HepG2 (cell line): ENCODE data around the gene E2F1. TPM values are rescaled to one million over a fixed set of nuclear protein-coding genes. Genes with fewer than 3 reads are reported as not detected.

ENCODE experiments used
- ATAC-seq: fragments of 200-7000 bp; cut with Tn5 transposase; 3 replicates; pipeline ENCODE4 v1.9.1; 2020; ENCODE audit warnings: mild to moderate bottlenecking, moderate library complexity
- BruUV-seq: library from RNA; stranded (reverse); fragments of 400-500 nt; replicated peaks from 2 replicates; lab custom pipeline; 2021; lab: Mats Ljungman, UMichigan
- CTCF ChIA-PET: fragments of 300-600 bp; formaldehyde crosslinking; extraction: SDS; loops from one replicate; lab custom pipeline; 2021; ENCODE audit warnings: low total read pairs, inconsistent platforms, low intra/inter-chr PET ratio; lab: Yijun Ruan, JAX
- POLR2A ChIA-PET: fragments of 350-600 bp; sonication (Branson Sonifier 250); formaldehyde crosslinking; loops from one replicate; lab custom pipeline; 2020; ENCODE audit warnings: antibody characterized with exemption, inconsistent platforms; lab: Yijun Ruan, JAX
- DNase-seq: peaks from one replicate; pipeline ENCODE4 v3.0.0-alpha.2; 2015; ENCODE audit warnings: low spot score
- FAIRE-seq: peaks from 3 replicates; lab custom pipeline; 2011; peaks lifted over from hg19 to GRCh38; lab: Jason Lieb, UNC
- H2AFZ ChIP-seq: one replicate; pipeline ENCODE4 v1.6.1; 2011; ENCODE audit warnings: low read length, inconsistent platforms
- H3K27ac ChIP-seq: fragments of 300-600 bp; 3 replicates; pipeline ENCODE4 v1.8.0; 2011; ENCODE audit warnings: mixed run types, mild to moderate bottlenecking, mixed read lengths, low read length, inconsistent platforms; ENCODE audit not compliant: insufficient read depth; ENCODE audit errors: extremely low read length
- H3K27me3 ChIP-seq, 2 experiments: fragments of 200-600 bp in 1 of 2; 2 replicates in 1 of 2; 3 replicates in 1 of 2; pipeline versions ENCODE4 v1.6.0 to v1.8.0; 2011; ENCODE audit warnings: low read length in 2 of 2, mild to moderate bottlenecking in 2 of 2, moderate library complexity in 2 of 2, inconsistent platforms in 1 of 2; ENCODE audit not compliant: insufficient read depth in 2 of 2, control insufficient read depth in 1 of 2
- H3K36me3 ChIP-seq, 2 experiments: fragments of 200-600 bp in 1 of 2; replicated peaks in 1 of 2; 2 replicates in 1 of 2; 3 replicates in 1 of 2; pipeline versions ENCODE4 v1.5.1 to v1.8.0; 2011; ENCODE audit warnings: low read length in 2 of 2, inconsistent platforms in 1 of 2; ENCODE audit not compliant: insufficient read depth in 2 of 2, control insufficient read depth in 1 of 2
- H3K4me1 ChIP-seq: 2 replicates; pipeline ENCODE4 v1.5.1; 2012; ENCODE audit warnings: low read length, inconsistent platforms; ENCODE audit not compliant: insufficient read depth
- H3K4me2 ChIP-seq: 2 replicates; pipeline ENCODE4 v1.6.0; 2011; ENCODE audit warnings: low read depth, low read length, inconsistent platforms
- H3K4me3 ChIP-seq, 3 experiments: fragments of 200-600 bp in 1 of 3; sonication (generic), shearing (Covaris generic) in 1 of 3; replicated peaks in 1 of 3; 2 replicates each; pipeline ENCODE4 v1.5.1; 2011 to 2016; ENCODE audit warnings: low read length in 3 of 3, inconsistent platforms in 2 of 3, low read depth in 2 of 3, mild to moderate bottlenecking in 2 of 3, control low read depth in 1 of 3, mixed read lengths in 1 of 3; ENCODE audit not compliant: insufficient read depth in 1 of 3
- H3K79me2 ChIP-seq: one replicate; pipeline ENCODE4 v1.6.1; 2011; ENCODE audit warnings: low read length, inconsistent platforms; ENCODE audit not compliant: insufficient read depth
- H3K9ac ChIP-seq: 2 replicates; pipeline ENCODE4 v1.6.0; 2011; ENCODE audit warnings: mild to moderate bottlenecking, low read depth, low read length, inconsistent platforms; ENCODE audit not compliant: insufficient read depth
- H3K9me3 ChIP-seq: 2 replicates; pipeline ENCODE4 v1.5.1; 2012; ENCODE audit warnings: mild to moderate bottlenecking, low read length
- H4K20me1 ChIP-seq: 2 replicates; pipeline ENCODE4 v1.6.0; 2011; ENCODE audit warnings: inconsistent platforms, mild to moderate bottlenecking, low read length, moderate library complexity; ENCODE audit not compliant: insufficient read depth
- BCL3 ChIP-seq: sonication (generic); formaldehyde crosslinking; IDR thresholded peaks from 2 replicates; pipeline ENCODE4 v1.5.1; 2020; ENCODE audit warnings: mild to moderate bottlenecking, missing genetic modification reagents, moderate library complexity
- CREM ChIP-seq, 2 experiments: sonication (generic) in 1 of 2; formaldehyde crosslinking in 1 of 2; IDR thresholded peaks; 2 replicates each; pipeline versions ENCODE4 v1.4.0 to v1.6.1; 2016 to 2020; ENCODE audit warnings: antibody characterized with exemption in 1 of 2, mild to moderate bottlenecking in 1 of 2, missing genetic modification reagents in 1 of 2
- FOSL2 ChIP-seq: sonication (generic); formaldehyde crosslinking; IDR thresholded peaks from 2 replicates; pipeline ENCODE4 v1.4.0; 2020; ENCODE audit warnings: missing genetic modification reagents
- FOXC1 ChIP-seq: sonication (generic); formaldehyde crosslinking; IDR thresholded peaks from 2 replicates; pipeline ENCODE4 v1.8.0; 2022; ENCODE audit warnings: mild to moderate bottlenecking, missing genetic modification reagents, borderline replicate concordance
- KDM2A ChIP-seq: sonication (generic); formaldehyde crosslinking; IDR thresholded peaks from 2 replicates; pipeline ENCODE4 v1.4.0; 2020; ENCODE audit warnings: low read depth, missing genetic modification reagents, borderline replicate concordance
- POLR2AphosphoS5 ChIP-seq: IDR thresholded peaks from 2 replicates; pipeline ENCODE4 v1.6.1; 2012; ENCODE audit warnings: low read depth, low read length
- RBM22 ChIP-seq: fragments of 200-400 bp; formaldehyde crosslinking; optimal IDR thresholded peaks from 2 replicates; pipeline ENCODE3; 2017; ENCODE audit warnings: mild to moderate bottlenecking, low read length, moderate library complexity
- RCOR2 ChIP-seq: IDR thresholded peaks from 2 replicates; pipeline ENCODE4 v1.6.1; 2016; ENCODE audit warnings: missing biosample characterization, missing genetic modification reagents
- SRF ChIP-seq: IDR thresholded peaks from 2 replicates; pipeline ENCODE4 v1.6.1; 2011; ENCODE audit warnings: mild to moderate bottlenecking, low read depth, low read length, moderate library complexity
- TAF1 ChIP-seq: sonication (generic); formaldehyde crosslinking; IDR thresholded peaks from 2 replicates; pipeline ENCODE4 v1.4.0; 2020; ENCODE audit warnings: missing genetic modification reagents
- TFE3 ChIP-seq: IDR thresholded peaks from 2 replicates; pipeline ENCODE4 v1.6.1; 2016
- TIGD3 ChIP-seq: sonication (generic); formaldehyde crosslinking; IDR thresholded peaks from 2 replicates; pipeline ENCODE4 v1.5.1; 2020; ENCODE audit warnings: mild to moderate bottlenecking, missing genetic modification reagents, borderline replicate concordance
- ZC3H13 ChIP-seq: sonication (generic); formaldehyde crosslinking; IDR thresholded peaks from 2 replicates; pipeline ENCODE4 v1.8.1; 2023; ENCODE audit warnings: mild to moderate bottlenecking, missing genetic modification reagents, moderate library complexity
- ZFP36L2 ChIP-seq: sonication (generic); formaldehyde crosslinking; IDR thresholded peaks from 2 replicates; pipeline ENCODE4 v1.4.0; 2020; ENCODE audit warnings: missing genetic modification reagents
- ZNF276 ChIP-seq: sonication (generic); formaldehyde crosslinking; IDR thresholded peaks from 2 replicates; pipeline ENCODE4 v1.4.0; 2020; ENCODE audit warnings: mild to moderate bottlenecking, low read depth, missing genetic modification reagents
- ZNF432 ChIP-seq: sonication (generic); formaldehyde crosslinking; IDR thresholded peaks from 2 replicates; pipeline ENCODE4 v1.5.0; 2020; ENCODE audit warnings: missing genetic modification reagents, mild to moderate bottlenecking, borderline replicate concordance
- ZNF558 ChIP-seq: sonication (generic); formaldehyde crosslinking; IDR thresholded peaks from 2 replicates; pipeline ENCODE4 v1.9.0; 2022; ENCODE audit warnings: mild to moderate bottlenecking, missing genetic modification reagents, borderline replicate concordance
- WGBS: methylation state at CpG from one replicate; pipeline ENCODE4 v1.1.6; 2017; ENCODE audit warnings: low lambda C conversion rate; 5-methylcytosine and 5-hydroxymethylcytosine counted together
- in situ Hi-C: cut with HindIII; loops from 2 replicates; pipeline ENCODE4 v1.10.0; 2017; ENCODE audit warnings: low pct_unique_long_range_greater_than_20kb; ENCODE audit not compliant: extremely low pct_ligation_motif_present
- intact Hi-C: fragments of 100-400 bp; cut with micrococcal nuclease; formaldehyde crosslinking; loops from one replicate; pipeline ENCODE4 v1.10.0; 2022; ENCODE audit not compliant: unreplicated experiment
- polyA plus RNA-seq, 8 experiments: library from polyadenylated mRNA; depleted of rRNA in 3 of 8; stranded (reverse) in 7 of 8; unstranded in 1 of 8; fragments of >200 nt; fragmentation: Illumina TruSeq in 4 of 8; extraction: Trizol in 4 of 8; gene quantifications; 2 replicates each; pipeline versions ENCODE4 v1.2.1 to v1.2.3, GENCODE V29; 2011 to 2016; ENCODE audit warnings: low read depth in 4 of 8, missing spikeins in 1 of 8, mixed read lengths in 1 of 8; ENCODE audit not compliant: insufficient read depth in 1 of 8
- total RNA-seq, 5 experiments: library from RNA; depleted of rRNA; stranded (reverse); fragments of >200 nt; fragmentation: Illumina TruSeq; extraction: Trizol; gene quantifications; 2 replicates each; pipeline ENCODE4 v1.2.3, GENCODE V29; 2016; ENCODE audit warnings: low read depth in 1 of 5

E2F1 gene
- total and polyA plus RNA-seq, 2 of the 13 experiments (the other 11 are each of a cell fraction or from before 2014, with no cell fraction given): 25.5 to 39.4 TPM

- CTCF ChIA-PET: no interaction called here
- WGBS: 89% methylated on average over 12 of the region's 14 CpGs
- 0 out of 2 replicates have a peak, but pooled peaks have one; percentile 47 for TF ChIP-seq ZC3H13
- TF ChIP-seq FOXC1 (CRISPR knock-in tag): 0 out of 2 replicates have a peak, but pooled peaks have one; percentile 1
- TF ChIP-seq TAF1: no peak
- TF ChIP-seq SRF: no peak
- no peak for TF ChIP-seq ZFP36L2 (CRISPR knock-in tag)
- TF ChIP-seq CREM (IDR thresholded peaks at IDR 0.05): no peak
- no peak for TF ChIP-seq CREM (CRISPR knock-in tag; IDR thresholded peaks at IDR 0.05)
- TF ChIP-seq KDM2A: peak; percentile 40; the same call in 1 of the 2 replicates
- TF ChIP-seq FOSL2 (CRISPR knock-in tag): no peak
- TF ChIP-seq RBM22: peak; percentile 3
- TF ChIP-seq POLR2AphosphoS5: 0 out of 2 replicates have a peak, but pooled peaks have one; percentile 13
- TF ChIP-seq TIGD3: no peak
- no peak for TF ChIP-seq ZNF276
- TF ChIP-seq TFE3 (CRISPR knock-in tag): no peak
- TF ChIP-seq ZNF558 (CRISPR knock-in tag): no peak
- TF ChIP-seq RCOR2: no peak
- 0 out of 2 replicates have a peak, but pooled peaks have one; percentile 49 for TF ChIP-seq BCL3 (CRISPR knock-in tag)
- no peak for TF ChIP-seq ZNF432 (CRISPR knock-in tag)
These were observed 37.7 kb downstream of the E2F1 start for GRCh38 chr20:33648396-33649004.

More at GRCh38 chr20:33648396-33649004, 37.7 kb downstream of the E2F1 start:
- no peak for DNase-seq
- Histone ChIP-seq H4K20me1 (no peaks in the 10 kb centered on the region; the same call in 1 of the 2 replicates), H3K9me3 (no peaks in the 10 kb centered on the region), H3K4me2 (no peak overlapping the region), H3K79me2 (no peaks in the 10 kb centered on the region), H3K36me3 (peaks cover 16 to 24% of the 10 kb centered on the region in 2 experiments), H3K27me3 (no peaks in the 10 kb centered on the region), H2AFZ (no peak overlapping the region), H3K27ac (no peak overlapping the region), H3K4me3 (no peak overlapping the region), H3K4me1 (peaks cover 22% of the 10 kb centered on the region), H3K9ac (no peak overlapping the region)
- ATAC-seq: peak; percentile 2
- no peak for FAIRE-seq
- in situ Hi-C loops: loop anchor here (10.0 kb wide), 1 partner anchor 134 kb away; no protein-coding TSS in a partner anchor
- intact Hi-C loops: no loop called here
- POLR2A ChIA-PET: interaction anchor here (1.5 to 2.2 kb wide), 2 partner anchors 15 to 159 kb away, joined by 3 to 8 read pairs; partner anchors contain the start of gene CBFA2T2
- no TSS peak for BruUV-seq
